SK-N-SH treated with all-trans-retinoic acid at 6 μM for 48 hours (cell line): Measurements from ENCODE around the gene CTNND2.

Source experiments
- BACH2 ChIP-seq: fragments of 250-450 bp; sonication (Bioruptor Pico); IDR thresholded peaks from 2 replicates; pipeline ENCODE4 v1.9.0; 2021; ENCODE audit warnings: mild to moderate bottlenecking, borderline replicate concordance
- ESRRG ChIP-seq: fragments of 250-450 bp; sonication (Bioruptor Pico); IDR thresholded peaks from 2 replicates; pipeline ENCODE4 v1.6.1; 2021; ENCODE audit warnings: mild to moderate bottlenecking

GRCh38 chr5:10987925-10988504 lies 916.2 kb downstream of the CTNND2 start:
- TF ChIP-seq BACH2 (CRISPR knock-in tag) (no peak), ESRRG (CRISPR knock-in tag) (no peak)
